Measurements from ENCODE around the gene SPEN. TPM values are rescaled to one million over a fixed set of nuclear protein-coding genes. Genes with fewer than 3 reads are reported as not detected.

The SPEN gene
- total and polyA plus RNA-seq, 12 donors: 16.4 to 51.2 (median 30.7) TPM

- Histone ChIP-seq H3K27ac (no peak overlapping the region), H3K36me3 (replicated peaks in 1 of 2) (peaks cover 0 to 19% of the 10 kb centered on the region in 2 donors), H3K27me3 (no peaks in the 10 kb centered on the region), H3K9me3 (replicated peaks in 1 of 3) (no peaks in the 10 kb centered on the region), H3K4me3 (no peak overlapping the region), H3K4me1 (replicated peaks in 1 of 2) (peaks cover 3 to 40% of the 10 kb centered on the region in 2 donors)
- 90 to 93% (median 90%) methylated on average over 4 to 5 of the region's 5 CpGs for WGBS, 4 donors
- intact Hi-C loops (cut with DNase I): no loop called here
- TF ChIP-seq CTCF (IDR thresholded peaks at IDR 0.05): no peak
- TF ChIP-seq POLR2A (IDR thresholded peaks at IDR 0.05): no peak
- DNase-seq: no peak
These were observed 120.7 kb downstream of the SPEN start for GRCh38 chr1:15968172-15968571.

GRCh38 chr1:15969321-15969880 is 121.9 kb downstream of the SPEN start:
- DNase-seq: no peak
- peaks cover 0 to 28% of the 10 kb centered on the region in 2 donors for H3K4me1 ChIP-seq (replicated peaks in 1 of 2)

GRCh38 chr1:15970911-15971310 is 123.4 kb downstream of the SPEN start:
- H3K27me3 ChIP-seq: no peaks in the 10 kb centered on the region
- no peaks in the 10 kb centered on the region for H3K9me3 ChIP-seq (replicated peaks in 1 of 3)
- H3K4me3 ChIP-seq: no peak overlapping the region
- peaks cover 0 to 19% of the 10 kb centered on the region in 2 donors for H3K36me3 ChIP-seq (replicated peaks in 1 of 2)
- no peak for TF ChIP-seq CTCF (IDR thresholded peaks at IDR 0.05)
- TF ChIP-seq POLR2A (IDR thresholded peaks at IDR 0.05): no peak
- peaks cover 5 to 29% of the 10 kb centered on the region in 2 donors for H3K4me1 ChIP-seq (replicated peaks in 1 of 2)
- no peak for DNase-seq
- intact Hi-C loops (cut with DNase I): no loop called here
- H3K27ac ChIP-seq: no peak overlapping the region

More at GRCh38 chr1:15969321-15969880, 121.9 kb downstream of the SPEN start:
- no peak overlapping the region for H3K27ac ChIP-seq
- no peak overlapping the region for H3K4me3 ChIP-seq
- no peaks in the 10 kb centered on the region for H3K27me3 ChIP-seq
- peaks cover 0 to 19% of the 10 kb centered on the region in 2 donors for H3K36me3 ChIP-seq (replicated peaks in 1 of 2)
- intact Hi-C loops (cut with DNase I): no loop called here
- H3K9me3 ChIP-seq (replicated peaks in 1 of 3): no peaks in the 10 kb centered on the region
- 95 to 98% (median 98%) methylated on average over 11 to 13 of the region's 13 CpGs for WGBS, 4 donors
- TF ChIP-seq CTCF (IDR thresholded peaks at IDR 0.05): no peak
- no peak for TF ChIP-seq POLR2A (IDR thresholded peaks at IDR 0.05)

- no peak for TF ChIP-seq CTCF (IDR thresholded peaks at IDR 0.05)
- DNase-seq: no peak
- intact Hi-C loops (cut with DNase I): no loop called here
- Histone ChIP-seq H3K4me3 (no peak overlapping the region), H3K4me1 (replicated peaks in 1 of 2) (peaks cover 5 to 19% of the 10 kb centered on the region in 2 donors), H3K36me3 (replicated peaks in 1 of 2) (peaks cover 0 to 19% of the 10 kb centered on the region in 2 donors), H3K9me3 (replicated peaks in 1 of 3) (no peaks in the 10 kb centered on the region), H3K27ac (no peak overlapping the region), H3K27me3 (no peaks in the 10 kb centered on the region)
- 91 to 100% (median 97%) methylated on average over 1 of the region's 1 CpG for WGBS, 4 donors
These were observed 124.9 kb downstream of the SPEN start for GRCh38 chr1:15972409-15972808.
